Lower leg skin (tissue), 3 donors: ENCODE data around the gene MAP9.

Experiments used
- CTCF ChIP-seq, 3 donors: fragments of 450-650 bp; IDR thresholded peaks; one replicate each; pipeline ENCODE4 v1.5.1; 2016; ENCODE audit warnings: antibody characterized with exemption in 3 of 3, mild to moderate bottlenecking in 3 of 3, moderate library complexity in 2 of 3
- POLR2A ChIP-seq, 2 donors: fragments of 450-650 bp; IDR thresholded peaks; one replicate each; pipeline ENCODE4 v1.6.1; 2016 to 2017; ENCODE audit warnings: antibody characterized with exemption in 2 of 2, mild to moderate bottlenecking in 1 of 2, moderate library complexity in 1 of 2

GRCh38 chr4:155342142-155342541 lies 34.6 kb downstream of the MAP9 start:
- TF ChIP-seq CTCF (IDR thresholded peaks at IDR 0.05) (no peak), POLR2A (IDR thresholded peaks at IDR 0.05) (no peak)
